GM21447 (cell line): ENCODE results near the gene GATAD2B.
A peak's percentile ranks its signal among the peaks of the same experiment; 100 is the strongest.
"Not testable (repeated sequence)": the region's sequence is repeated elsewhere in the genome, so short reads cannot be mapped to it uniquely, and the experiment has no call there.

Experiments used
- ATAC-seq: cut with Tn5 transposase; IDR thresholded peaks from one replicate; pipeline ENCODE4 v1.9.1; 2021; ENCODE audit not compliant: unreplicated experiment

The GATAD2B gene

GRCh38 chr1:153844349-153844748 lies 78.4 kb downstream of the GATAD2B start:
- ATAC-seq = not testable (repeated sequence)

GRCh38 chr1:153842006-153842471 lies 80.7 kb downstream of the GATAD2B start:
- ATAC-seq = peak; percentile 82

DNA sequence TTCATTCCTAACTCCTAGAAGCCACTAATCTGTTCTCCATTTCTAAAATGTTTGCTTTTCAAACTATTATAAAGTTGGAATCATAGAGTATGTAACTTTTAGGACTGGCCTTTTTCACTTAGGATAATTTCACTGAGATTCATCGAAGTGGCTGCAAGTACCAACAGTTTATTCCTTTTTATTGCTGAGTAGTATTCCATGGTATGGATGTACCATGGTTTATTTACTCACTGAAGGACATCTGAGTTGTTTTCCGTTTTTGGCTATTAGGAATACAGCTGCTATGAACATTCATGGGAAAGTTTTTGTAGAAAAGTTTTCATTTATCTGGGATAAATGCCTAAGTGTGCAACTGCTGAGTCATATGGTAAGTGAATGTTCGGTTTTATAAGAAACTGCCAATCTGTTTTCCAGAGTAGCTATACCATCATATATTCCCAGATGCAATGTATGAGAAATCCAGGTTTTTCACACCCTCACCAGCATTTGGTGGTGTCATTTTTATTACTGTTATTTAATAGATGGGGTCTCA lies 81.2 kb downstream of the GATAD2B start:
- ATAC-seq = no peak

DNA sequence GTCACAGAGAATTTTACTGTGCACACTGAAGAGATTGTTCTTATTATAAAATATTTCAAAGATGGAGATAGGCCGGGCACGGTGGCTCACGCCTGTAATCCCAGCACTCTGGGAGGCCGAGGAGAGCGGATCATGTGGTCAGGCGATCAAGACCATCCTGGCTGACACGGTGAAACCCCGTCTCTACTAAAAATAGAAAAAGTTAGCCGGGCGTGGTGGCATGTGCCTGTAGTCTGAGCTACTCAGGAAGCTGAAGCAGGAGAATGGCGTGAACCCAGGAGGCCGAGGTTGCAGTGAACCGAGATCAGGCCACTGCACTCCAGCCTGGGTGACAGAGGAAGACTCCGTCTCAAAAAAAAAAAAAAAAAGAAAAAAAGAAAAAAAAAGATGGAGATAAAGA lies 82.0 kb downstream of the GATAD2B start:
- not testable (repeated sequence) for ATAC-seq

GRCh38 chr1:153833968-153834367 lies 88.8 kb downstream of the GATAD2B start:
- not testable (repeated sequence) for ATAC-seq

- ATAC-seq = no peak
Observed at GRCh38 chr1:153833171-153833570, 89.6 kb downstream of the GATAD2B start.

- no peak for ATAC-seq
Observed at GRCh38 chr1:153832293-153832692, 90.5 kb downstream of the GATAD2B start.

GRCh38 chr1:153831026-153831425 lies 91.7 kb downstream of the GATAD2B start:
- ATAC-seq = no peak

DNA sequence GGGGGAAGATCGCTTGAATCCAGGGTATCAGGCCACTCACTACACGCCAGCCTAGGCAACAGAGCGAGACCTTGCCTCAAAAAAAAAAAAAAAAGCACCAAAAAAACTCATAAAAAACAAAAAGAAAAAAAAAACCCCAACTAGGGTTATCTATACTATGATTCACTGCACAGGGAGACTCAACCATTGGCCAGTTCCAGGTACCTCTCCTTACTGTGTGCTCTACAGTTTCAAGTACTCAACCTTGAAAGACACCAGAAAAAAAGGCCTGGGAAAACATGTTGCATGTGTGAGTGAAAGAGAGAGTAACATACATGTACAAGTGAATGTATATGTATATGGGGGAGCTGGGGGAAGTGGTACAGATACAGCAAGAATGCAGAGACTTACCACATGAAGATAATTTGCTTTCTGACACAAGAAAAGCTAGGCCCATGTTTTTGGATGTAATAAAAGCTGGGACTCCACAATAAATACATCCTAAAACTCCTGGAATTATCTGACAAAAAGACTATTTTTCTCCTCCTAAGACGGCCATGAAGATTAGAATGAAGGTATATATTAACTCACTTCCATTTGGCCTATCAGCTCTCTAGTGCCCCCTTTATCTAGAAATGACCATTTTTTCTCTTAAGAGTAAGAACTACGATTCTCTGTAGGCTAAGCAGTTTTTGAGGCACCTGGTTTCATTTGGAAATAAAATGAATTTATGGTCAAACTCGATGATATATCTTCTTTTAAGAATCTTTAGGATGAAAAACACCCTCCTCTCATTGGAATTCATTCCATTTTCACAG lies 95.4 kb downstream of the GATAD2B start:
- no peak for ATAC-seq

- ATAC-seq = no peak
Observed at GRCh38 chr1:153818876-153819275, 103.9 kb downstream of the GATAD2B start.

GRCh38 chr1:153816283-153816889 lies 106.4 kb downstream of the GATAD2B start:
- ATAC-seq = no peak

DNA sequence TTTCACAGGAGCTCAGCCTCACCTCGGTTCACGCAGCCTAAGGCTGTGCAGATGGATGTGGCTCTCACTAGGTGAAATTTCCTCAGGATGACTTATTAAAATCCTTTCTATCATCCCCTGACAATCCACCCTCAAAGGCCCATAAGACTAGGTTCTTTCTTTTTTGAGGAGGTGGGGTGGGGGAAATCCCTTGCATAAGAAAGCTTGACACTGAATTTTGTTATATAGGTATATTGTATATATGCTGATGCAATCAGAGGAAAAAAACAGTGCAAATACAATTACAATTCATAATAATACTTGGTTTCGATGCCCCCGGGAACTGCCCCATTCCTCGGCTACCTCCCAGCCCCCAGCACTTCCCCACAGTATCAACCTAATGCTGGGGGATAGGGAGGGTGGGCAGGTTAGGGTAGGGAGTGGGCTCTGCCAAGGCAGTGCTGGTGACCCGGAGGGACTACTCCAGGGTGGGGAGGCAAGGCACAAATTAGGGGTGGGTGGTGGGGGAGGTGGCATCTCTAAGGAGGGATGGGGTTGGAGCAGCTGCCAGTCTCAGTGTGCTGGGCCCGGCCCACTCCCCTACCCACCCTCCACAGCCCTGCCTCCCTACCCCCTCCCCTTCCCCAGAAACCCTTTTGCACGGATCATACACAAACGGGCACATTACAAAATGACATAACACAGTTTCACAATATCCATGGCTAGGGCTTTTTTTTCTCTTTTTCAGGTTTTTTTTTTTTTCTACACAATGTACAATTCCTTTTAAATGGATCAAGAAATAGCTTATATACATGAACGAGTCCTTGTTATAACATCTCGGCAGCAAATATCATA lies 116.7 kb downstream of the GATAD2B start:
- no peak for ATAC-seq

GRCh38 chr1:153805042-153805745 lies 117.6 kb downstream of the GATAD2B start:
- peak; percentile 97 for ATAC-seq

GRCh38 chr1:153804112-153804511 lies 118.7 kb downstream of the GATAD2B start:
- no peak for ATAC-seq

- ATAC-seq = no peak
Observed at GRCh38 chr1:153803470-153804056, 119.2 kb downstream of the GATAD2B start.

DNA sequence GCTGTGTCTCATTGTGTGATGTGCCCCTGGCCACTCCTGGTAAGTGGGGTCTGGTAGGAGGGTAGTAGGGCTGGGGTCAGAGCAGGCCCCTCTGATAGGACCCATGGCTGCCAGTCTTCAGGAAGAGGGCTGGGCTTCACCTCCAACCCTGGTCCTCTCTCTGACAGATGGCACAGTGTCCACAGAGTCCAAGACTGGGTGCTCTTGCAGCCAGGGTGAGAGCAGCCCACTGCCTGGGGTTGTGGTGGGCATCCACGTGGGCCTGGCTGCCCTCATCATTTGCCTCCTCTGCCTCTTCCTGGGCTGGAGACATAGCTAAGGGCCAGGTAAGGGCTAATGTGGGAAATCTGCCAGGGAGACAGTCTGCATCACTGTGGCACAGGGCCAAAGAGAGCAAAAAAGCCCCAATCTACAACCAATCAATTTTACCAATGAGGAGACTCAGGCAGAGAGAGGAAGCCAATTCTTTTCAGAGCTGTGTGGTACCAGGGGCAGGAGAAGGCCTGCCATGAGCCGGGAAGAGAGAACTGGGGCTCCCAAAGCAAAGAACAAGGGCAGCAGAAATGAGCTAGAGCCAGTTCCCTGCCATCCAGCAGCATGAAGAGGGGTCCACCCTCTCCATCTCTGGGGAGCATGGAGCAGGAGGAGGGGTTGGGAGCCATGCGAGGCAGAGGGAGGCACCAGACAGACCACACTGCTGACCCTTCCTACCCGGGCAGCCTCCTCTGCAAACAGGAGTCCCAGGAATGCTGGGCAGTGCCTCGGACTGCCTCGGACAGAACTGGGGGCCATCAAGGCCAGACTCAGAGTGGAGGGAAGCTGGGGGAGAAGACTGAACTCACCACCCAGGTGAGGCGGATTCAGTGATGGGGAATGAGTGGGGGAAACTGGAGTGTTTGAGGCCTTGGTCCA lies 120.7 kb downstream of the GATAD2B start:
- no peak for ATAC-seq

GRCh38 chr1:153801028-153801625 lies 121.6 kb downstream of the GATAD2B start:
- ATAC-seq = no peak

- ATAC-seq = no peak
Observed at GRCh38 chr1:153800516-153800915, 122.3 kb downstream of the GATAD2B start.
